T-helper 2 cell treated with Interferon-gamma antibody and Interleukin-4, amounts not matched to agents 100 ng/mL and 5 ng/mL, for 36 hours (primary cell): Measurements from ENCODE around the gene EXOC2. TPM values are rescaled to one million over a fixed set of nuclear protein-coding genes. Genes with fewer than 3 reads are reported as not detected.

Experiments used
- intact Hi-C: fragments of 100-400 bp; cut with micrococcal nuclease; formaldehyde crosslinking; loops from one replicate; pipeline ENCODE4 v1.15.1; 2023
- total RNA-seq: library from RNA; stranded (reverse); gene quantifications from 2 replicates; pipeline ENCODE4 v1.2.3, GENCODE V29; 2022

Gene EXOC2
- total RNA-seq, 1 donor from 2014 or later: 34.7 TPM

DNA sequence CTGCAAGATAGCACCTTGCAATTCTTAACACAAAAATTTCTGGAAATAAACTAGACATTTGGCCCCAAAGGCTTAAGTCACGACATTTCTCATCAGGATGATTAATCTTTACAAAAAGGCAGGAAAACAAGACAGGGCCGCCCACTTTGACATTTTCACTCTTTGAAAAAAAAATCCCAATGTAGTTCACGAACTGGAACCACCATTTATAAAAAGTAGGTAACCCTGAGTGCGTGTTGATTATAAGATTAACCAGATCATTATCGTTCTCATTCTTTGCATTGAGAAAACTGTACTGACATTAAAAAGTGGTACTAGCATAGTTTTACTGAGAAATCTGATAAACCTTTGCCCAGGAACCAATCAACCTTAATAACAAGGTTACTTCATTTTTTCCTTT lies 144.8 kb downstream of the EXOC2 start:
- intact Hi-C loops: loop anchor here (5.0 kb wide), 2 partner anchors 51 to 116 kb away; no protein-coding TSS in a partner anchor

GRCh38 chr6:540490-540889 lies 152.4 kb downstream of the EXOC2 start:
- intact Hi-C loops: no loop called here

GRCh38 chr6:537114-537513 lies 155.8 kb downstream of the EXOC2 start:
- intact Hi-C loops: no loop called here

GRCh38 chr6:530425-530824 lies 162.5 kb downstream of the EXOC2 start:
- intact Hi-C loops: no loop called here

- intact Hi-C loops: no loop called here
Observed at GRCh38 chr6:528989-529388, 163.9 kb downstream of the EXOC2 start.

DNA sequence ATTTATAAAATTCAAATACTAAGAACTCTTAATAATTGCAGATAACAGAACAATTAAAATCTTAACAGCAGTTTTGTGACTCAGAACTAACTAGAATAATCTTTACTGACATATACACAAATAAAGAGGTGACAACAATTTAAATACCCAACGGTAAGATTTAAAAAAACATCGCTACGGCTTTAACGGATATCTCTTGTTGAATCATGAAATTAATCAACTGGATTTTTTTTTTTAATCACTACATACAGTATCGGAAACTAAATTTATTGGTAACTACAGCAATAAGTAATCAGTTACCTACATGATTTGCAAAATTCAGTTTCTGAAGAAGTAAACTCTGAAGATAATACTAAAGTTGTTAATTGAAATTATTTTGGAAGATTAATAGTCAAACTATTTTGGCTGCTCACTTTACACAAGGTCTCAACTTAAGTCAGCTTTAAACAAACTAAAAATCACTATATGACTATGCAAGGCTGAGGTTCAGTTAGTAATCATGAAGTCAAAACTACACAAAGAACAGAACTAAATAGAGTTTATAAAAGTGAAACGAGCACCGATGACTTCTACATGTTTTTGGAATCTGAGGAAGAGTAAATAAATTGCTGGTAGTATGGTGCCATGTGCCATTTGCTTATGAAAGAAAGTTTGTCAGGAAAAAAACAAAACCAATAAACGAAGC lies 164.8 kb downstream of the EXOC2 start:
- intact Hi-C loops: no loop called here

GRCh38 chr6:524803-525202 lies 168.1 kb downstream of the EXOC2 start:
- intact Hi-C loops: loop anchor here (1.0 kb wide), 1 partner anchor 136 kb away; no protein-coding TSS in a partner anchor

DNA sequence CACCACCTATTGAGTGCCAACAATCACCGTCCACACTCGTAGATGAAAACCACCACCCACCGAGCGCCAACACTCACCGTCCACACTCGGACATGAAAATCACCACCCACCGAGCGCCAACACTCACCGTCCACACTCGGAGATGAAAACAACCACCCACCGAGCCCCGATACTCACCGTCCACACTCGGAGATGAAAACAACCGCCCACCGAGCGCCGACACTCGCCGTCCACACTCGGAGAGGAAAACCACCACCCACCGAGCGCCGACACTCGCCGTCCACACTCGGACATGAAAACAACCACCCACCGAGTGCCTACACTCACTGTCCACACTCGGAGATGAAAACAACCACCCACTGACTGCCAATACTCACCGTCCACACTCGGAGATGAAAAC lies 172.1 kb downstream of the EXOC2 start:
- intact Hi-C loops: no loop called here

DNA sequence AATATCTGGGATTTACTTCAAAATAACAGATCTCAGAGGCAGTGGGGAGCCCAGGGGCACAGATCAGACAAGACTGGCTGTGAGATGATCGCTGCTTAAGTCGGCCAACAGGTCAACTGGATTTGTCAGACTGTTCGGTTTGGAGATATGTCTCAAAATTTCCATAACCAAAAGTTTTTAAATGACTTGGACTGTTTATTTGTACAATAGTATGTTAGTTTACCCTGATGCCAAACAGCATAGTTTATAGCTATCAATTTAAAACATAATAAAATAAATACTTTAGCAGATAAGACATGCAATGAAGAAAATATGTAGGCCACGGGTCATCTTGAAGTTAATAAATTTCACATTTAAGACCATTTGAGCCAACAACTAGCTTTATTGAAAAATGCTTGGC lies 174.7 kb downstream of the EXOC2 start:
- intact Hi-C loops: no loop called here

- intact Hi-C loops: no loop called here
Observed at GRCh38 chr6:516213-516612, 176.7 kb downstream of the EXOC2 start.

GRCh38 chr6:515267-515666 lies 177.7 kb downstream of the EXOC2 start:
- intact Hi-C loops: no loop called here

DNA sequence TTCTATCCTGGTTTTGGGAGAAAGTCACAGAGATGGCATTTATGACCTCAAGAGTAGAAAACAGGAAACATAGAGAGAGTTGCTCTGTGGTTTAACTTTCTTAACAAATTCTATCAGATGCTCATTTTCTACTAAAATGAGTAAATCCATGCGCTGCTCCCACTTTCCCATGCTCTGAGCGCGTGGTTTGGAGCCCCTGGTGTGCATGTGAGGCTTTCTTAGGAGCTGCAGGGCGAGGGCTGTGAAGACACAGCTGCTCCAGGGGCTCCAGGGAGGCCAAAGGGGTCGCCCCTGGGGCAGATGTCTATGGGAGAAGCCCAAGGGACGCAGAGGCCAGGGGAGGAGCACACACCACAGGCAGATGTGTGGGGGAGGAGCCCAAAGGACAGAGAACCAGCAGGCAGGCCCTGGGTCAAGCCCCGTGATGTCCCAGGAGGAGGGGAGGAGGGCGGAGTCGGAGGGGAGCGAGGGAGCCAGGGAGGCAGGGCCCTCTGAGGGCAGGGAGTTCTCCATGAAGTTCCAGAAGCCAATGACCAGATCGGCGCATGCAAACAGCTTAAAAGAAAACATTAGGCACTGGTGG lies 178.5 kb downstream of the EXOC2 start:
- intact Hi-C loops: loop anchor here (5.0 kb wide), 1 partner anchor 43 kb away; no protein-coding TSS in a partner anchor

DNA sequence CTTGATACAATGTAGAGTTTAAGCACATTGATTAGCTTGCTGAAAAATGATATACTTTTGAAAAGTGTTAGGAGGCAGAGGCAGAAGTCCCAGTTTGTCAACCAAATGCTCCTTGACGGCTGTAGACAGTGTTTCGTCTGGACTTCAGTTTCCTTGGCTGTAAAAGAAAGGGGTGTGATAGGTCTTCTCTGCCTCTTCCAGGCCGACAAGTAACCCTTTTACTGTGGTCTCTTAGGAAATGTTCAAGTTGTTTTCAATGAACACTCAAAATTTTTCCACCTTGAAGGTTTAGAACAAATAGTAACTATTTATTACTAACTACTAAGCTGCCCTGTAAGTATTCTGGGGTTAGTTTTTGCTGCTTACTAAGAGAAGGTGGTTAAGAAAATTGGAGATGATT lies 179.0 kb downstream of the EXOC2 start:
- intact Hi-C loops: loop anchor here (5.0 kb wide), 1 partner anchor 43 kb away; no protein-coding TSS in a partner anchor

DNA sequence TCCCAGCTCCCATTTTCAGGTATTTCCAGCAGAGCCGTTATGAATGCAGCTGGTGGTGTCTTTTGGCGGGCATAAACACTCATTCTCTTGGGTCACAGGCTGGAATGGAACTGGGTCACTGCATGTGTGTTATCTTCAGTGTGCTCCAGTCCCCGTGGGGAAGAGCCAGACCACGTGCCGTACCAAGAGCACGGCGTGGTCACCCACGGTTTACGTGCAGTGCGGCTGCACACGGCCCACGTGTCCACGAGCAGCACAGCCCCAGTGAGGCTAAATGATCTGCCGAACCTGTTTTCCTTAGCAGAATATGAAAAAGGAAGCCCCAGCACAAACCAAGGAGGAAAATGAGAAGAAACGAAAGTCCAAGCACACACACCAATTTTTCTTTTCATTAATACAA lies 179.9 kb downstream of the EXOC2 start:
- intact Hi-C loops: loop anchor here (5.0 kb wide), 1 partner anchor 44 kb away; no protein-coding TSS in a partner anchor

DNA sequence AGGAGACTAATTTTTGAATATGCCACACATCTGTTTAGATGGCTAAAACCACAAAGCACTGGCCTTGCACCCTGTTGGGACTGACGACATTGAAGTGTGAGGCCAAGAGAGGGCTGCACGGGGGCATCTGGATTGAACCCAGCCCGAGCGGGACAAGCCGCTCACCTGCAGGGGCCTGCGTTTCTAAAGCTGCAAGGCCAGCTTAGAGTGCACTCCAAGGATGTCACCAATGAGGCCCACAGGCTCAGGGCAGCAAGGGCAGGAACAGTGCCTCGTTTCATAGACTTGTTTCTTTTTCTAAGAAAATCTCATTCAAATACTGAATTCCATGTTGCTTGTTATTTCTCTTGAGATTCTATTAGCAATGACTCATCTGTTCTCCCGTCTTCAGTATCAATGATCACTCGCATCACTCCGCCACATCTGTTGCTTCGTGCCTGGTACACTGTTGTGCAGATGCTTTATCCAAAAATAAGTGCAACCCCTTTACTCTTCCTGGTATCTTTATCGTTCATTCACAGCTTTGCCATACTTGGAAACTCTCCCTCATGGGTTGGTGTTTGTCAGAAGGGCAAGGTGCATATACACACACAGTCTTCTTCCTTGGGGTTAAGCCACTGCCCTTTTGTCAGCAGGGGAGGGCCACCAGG lies 181.3 kb downstream of the EXOC2 start:
- intact Hi-C loops: loop anchor here (5.0 kb wide), 1 partner anchor 46 kb away; no protein-coding TSS in a partner anchor

DNA sequence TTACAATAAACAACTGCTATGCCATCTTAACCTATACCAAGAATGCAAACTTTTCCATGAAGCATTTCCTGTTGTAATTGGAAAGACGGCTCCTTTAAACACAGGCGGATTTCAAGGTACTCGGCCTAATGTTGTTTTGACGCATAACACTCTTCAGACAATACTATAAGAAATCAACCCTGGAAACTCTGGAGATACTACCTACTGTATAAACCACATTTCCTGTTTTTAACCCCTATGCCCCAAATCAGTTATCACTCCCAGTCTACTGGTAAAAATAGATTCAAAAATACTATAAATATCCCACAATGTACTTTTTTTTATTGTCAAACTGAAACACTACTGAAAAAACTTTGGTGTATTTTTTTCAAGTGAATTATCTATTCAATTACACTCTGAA lies 183.3 kb downstream of the EXOC2 start:
- intact Hi-C loops: loop anchor here (1.0 to 5.0 kb wide), 2 partner anchors 10 to 48 kb away; no protein-coding TSS in a partner anchor

DNA sequence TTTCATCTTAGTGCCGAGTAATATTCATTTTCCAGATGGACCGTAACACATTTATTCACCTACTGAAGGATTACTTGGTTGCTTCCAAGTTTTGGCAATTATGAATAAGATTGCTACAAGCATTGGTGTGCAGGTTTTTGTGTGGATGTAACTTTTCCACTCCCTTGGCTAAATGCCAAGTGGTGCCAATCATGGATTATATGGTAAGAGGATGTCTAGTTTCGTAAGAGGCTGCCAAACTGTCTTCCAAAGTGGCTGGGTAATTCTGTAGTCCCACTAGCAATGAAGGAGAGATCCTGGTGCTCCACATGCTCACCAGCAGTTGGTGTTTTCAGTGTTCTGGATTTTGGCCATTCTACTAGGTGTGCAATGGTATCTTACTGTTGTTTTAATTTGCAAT lies 184.3 kb downstream of the EXOC2 start:
- intact Hi-C loops: loop anchor here (1.0 kb wide), 1 partner anchor 9 kb away; no protein-coding TSS in a partner anchor

DNA sequence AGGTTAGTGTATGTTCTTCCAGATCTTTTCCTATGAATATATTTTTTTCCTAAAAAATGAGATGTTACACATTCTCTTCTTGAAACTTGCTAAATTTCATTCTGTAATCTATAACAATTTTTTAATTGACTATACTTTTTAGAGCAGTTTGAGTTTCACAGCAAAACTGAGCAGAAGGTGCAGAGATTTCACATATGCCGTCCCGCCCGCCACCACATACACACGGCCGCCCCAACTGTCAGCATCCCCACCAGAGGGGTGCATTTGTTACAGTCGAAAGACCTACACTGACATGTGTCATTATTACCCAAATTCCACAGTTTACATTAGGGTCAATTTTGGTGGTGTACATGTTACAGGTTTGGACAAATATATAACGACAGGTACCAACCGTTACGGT lies 184.9 kb downstream of the EXOC2 start:
- intact Hi-C loops: no loop called here

DNA sequence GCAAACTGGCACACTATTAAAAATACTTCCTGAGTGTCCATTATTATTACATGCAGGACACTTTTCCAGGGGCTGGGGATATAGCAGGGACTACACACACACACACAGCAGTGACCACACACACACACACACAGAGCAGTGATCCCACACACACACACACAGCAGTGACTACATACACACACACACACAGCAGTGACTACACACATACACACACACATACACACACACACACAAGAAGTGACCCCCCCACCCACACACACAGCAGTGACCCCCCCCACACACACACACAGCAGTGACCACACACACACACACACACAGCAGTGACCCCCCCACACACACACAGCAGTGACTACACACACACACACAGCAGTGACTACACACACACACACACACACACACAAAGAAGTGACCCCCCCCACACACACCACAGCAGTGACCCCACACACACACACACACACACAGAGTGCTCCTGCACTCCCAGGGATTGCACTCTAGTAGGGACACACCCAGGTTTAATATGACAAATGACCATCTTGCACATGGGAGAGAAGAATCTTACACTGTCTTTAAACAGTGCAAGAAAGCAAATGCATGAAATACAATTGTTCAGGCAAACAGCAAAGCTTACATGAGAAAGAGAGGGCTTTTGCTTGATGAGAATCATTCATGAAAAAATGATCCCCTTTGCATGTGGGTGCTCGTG lies 185.9 kb downstream of the EXOC2 start:
- intact Hi-C loops: no loop called here

DNA sequence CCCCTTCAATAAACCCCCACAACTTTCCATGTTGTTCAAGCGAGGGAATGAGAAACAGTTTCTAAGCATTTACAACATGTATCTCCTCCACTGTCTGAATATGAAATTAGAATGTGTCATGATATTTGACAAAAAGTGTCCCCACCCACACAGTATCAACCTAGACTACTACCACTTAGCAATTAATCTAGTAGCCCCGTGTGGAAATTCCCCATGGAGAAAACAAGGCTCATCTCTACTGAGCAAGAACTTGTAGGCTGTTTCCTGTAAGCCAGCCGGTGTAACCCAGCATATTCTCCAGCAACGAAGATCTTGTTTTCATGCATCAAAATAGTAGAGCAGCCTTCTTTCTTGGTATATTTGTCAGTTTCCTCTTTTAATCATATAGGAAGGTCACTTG lies 186.4 kb downstream of the EXOC2 start:
- intact Hi-C loops: no loop called here

GRCh38 chr6:505374-505773 lies 187.6 kb downstream of the EXOC2 start:
- intact Hi-C loops: no loop called here
